ENCODE data around the gene GRAMD2A.

GRAMD2A gene

DNA sequence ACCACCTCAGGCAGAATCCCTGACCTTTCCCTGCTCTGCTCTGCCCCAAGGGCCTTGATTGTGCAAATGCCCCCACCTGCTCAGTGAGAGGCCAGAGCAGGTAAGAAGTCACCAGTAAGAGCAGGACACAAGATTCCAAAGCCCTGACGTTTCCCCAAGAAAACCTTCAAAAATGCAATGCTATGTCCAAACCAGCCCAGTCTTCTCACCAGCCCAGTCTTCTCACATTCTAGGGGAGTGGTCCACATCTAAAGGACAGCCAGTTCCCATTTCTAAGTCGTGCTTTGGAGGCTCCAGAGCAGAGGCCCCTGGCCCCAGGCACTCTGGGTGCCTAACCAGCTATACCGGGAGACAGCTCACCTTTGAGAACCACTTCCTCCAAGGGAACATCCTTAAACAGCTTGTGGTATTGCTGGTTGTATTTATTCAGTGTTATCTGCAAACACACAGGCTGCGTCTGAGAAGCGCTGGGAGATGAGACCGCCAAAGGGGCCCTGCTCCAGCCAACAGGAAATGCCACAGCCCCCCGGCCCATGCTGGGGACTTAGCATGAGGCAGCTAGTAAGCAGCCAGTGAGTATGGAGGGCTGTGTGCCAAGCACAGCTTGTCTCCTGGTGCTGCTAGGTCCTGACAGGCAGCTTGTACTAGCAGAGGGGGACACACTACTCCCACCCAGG lies 29.3 kb downstream of the GRAMD2A start:
- DNase-seq (ENCODE audit: low read depth) = no peak

DNA sequence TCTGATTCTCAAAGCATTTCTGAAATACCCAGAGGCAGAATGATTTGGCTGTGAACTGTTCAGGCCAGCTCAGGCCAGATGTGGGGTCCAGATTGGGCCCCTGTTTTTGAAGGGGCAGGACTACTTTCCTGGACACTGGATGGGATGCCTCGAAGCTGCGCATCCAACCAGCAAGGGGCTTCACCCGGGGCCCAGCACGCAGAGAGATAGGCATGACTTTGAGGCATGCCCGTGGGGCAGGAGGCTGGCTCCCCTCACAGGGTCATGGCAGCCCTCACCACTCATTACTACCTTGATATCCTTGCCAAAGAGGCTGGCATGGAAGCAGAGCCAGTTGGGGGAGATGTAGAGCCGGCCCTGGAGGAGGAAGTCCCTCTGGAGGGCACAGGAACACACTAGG lies 30.1 kb downstream of the GRAMD2A start:
- DNase-seq (ENCODE audit: low read depth) = no peak

DNA sequence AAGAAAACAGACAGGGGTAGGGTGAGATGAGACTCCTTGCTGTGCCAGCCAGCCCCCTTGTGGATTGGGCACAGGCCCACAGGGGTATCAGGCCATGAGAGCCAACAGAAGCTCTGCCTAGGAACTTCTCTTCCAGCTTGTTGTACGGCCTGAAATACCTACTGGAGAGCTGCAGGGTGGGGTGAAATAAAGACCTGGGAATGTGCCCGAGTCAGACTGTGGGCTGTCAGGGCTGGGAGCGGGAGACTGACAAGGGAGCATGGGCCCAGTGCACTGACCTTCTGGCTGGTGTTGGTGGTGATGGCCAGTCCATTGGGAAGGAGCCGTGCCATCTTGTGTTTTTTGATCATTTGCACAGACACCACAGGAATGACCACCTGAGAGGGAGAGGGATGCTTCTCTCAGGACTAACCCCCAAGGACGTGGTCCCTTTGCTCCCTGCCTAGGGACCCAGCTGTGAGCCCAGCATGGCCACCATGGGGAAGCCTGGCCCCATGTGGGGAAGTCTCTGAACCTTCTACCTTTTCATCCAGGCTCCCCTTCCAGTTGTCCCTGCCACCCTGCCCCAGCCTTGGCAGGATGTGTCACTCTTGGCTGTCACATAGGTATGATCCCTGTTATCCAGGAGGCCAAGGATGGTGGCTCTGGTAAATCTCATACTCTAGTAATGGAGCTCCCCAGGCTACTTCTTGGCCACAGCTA lies 30.7 kb downstream of the GRAMD2A start:
- DNase-seq (ENCODE audit: low read depth) = no peak

DNA sequence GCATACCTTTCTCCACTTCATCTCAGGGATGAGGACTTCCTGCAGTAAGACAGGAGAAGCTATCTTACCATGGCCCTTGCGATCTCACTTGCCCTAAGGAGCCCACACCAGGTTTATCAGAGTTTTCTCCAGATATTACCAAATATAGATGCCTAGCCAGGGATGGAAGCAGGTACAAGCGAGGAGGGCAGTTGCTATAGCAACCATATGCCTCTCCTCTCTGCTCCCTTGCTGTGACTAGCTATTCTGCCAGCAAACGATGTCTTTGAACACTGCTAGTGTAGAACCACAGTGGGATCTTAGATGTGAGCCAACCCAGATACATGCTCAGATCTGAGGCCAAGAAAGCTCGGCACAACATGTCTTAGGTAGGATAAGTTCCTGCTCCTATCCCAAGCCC lies 33.9 kb downstream of the GRAMD2A start:
- no peak for DNase-seq (ENCODE audit: low read depth)

DNA sequence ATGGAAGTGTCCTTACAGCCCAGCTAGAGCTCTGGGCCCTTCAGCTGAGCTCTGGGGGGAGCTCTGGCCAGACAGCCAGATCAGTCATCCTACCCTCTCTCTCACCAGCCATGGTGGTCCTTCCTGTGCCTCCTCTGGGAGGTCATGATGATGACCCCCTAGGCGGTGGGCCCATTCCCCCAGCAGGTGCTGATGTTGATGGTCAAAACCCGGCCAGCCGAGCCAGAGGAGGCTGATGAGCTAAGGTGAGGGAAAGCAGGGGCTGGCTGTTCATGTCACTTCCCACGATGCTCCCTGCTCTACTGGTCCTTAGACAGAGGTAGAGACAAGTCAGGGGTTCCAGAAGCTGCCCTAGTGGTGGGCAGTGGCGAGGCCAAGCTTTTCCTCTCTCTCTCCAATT lies 35.0 kb downstream of the GRAMD2A start:
- DNase-seq (ENCODE audit: low read depth) = no peak

DNA sequence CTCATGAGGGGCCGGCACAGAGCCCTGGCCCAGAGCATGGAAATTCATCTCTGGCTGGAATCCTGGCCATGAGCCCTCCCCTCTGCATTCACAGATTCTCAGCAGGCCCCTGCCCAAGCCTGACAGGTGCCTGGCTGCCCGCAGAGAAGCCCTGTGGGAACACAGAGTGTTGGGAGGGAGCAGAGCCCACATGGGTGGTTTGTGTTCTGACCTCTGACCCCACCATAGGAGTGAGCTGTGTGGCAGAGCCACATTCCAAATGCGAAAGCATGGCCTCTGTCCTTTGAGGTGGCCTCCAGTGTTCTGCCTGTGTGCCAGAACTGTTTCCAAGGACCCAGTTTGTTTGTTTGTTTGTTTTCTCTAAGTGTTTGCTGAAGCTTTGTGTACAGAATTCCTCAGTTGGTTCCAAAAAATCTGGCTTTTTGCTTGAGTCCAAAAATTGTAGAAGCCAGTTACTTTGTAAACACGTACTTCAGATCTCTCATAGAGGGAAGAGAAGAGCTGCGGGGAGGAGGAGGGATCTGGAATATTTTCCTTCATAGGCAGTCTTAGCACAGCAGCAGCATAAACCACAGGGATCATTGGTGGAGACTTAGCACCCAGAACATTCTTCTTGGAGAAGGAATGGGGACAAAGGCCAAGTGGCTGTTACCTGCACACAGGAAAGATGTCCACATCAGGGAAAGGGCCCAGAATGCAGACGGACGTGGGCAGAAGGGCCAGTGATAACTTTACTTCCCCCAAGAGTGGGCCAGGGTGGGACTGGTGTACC lies 36.0 kb downstream of the GRAMD2A start:
- no peak for DNase-seq (ENCODE audit: low read depth)

DNA sequence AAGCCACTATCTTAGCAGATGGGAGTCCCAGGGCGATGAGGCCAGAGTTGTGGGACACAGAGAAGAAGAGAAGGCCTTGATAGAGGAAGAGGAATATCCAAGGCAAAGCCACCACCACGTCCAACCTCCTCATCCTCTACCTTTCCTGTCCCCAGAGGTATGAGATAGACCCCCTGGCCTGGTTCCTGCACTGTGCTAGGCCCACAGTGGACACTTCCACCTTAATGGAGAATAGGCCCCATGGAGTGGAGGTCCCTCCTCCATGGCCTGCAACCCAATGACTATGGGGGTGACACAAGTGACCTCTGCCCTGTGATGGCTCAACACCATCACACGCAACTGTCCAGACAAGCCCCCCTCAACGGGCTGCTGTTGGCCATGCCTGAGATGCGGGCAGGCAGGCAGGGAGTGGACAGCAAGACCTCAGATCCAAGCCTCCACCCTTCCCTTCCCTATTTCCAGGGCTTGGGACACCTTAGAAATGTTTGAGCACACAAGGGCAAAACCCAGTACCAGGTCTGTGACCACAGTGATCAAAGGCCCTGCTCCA lies 36.8 kb downstream of the GRAMD2A start:
- DNase-seq (ENCODE audit: low read depth) = no peak

DNA sequence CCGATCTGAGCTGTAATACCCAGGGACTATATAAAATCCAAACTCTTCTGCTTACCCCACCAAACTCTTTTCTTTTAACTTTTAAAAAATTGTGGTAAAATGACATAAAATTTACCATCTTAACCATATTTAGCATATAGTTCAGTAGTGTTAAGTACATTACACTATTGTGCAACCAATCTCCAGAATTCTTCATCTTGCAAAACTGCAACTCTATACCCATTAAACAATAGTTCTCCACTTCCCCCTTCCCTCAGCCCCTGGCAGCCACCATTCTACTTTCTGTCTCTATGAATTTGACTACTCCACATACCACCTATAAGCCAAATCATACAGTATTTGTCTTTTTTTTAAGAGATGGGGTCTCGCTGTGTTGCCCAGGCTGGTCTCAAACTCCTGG lies 40.7 kb downstream of the GRAMD2A start:
- DNase-seq (ENCODE audit: low read depth) = no peak

DNA sequence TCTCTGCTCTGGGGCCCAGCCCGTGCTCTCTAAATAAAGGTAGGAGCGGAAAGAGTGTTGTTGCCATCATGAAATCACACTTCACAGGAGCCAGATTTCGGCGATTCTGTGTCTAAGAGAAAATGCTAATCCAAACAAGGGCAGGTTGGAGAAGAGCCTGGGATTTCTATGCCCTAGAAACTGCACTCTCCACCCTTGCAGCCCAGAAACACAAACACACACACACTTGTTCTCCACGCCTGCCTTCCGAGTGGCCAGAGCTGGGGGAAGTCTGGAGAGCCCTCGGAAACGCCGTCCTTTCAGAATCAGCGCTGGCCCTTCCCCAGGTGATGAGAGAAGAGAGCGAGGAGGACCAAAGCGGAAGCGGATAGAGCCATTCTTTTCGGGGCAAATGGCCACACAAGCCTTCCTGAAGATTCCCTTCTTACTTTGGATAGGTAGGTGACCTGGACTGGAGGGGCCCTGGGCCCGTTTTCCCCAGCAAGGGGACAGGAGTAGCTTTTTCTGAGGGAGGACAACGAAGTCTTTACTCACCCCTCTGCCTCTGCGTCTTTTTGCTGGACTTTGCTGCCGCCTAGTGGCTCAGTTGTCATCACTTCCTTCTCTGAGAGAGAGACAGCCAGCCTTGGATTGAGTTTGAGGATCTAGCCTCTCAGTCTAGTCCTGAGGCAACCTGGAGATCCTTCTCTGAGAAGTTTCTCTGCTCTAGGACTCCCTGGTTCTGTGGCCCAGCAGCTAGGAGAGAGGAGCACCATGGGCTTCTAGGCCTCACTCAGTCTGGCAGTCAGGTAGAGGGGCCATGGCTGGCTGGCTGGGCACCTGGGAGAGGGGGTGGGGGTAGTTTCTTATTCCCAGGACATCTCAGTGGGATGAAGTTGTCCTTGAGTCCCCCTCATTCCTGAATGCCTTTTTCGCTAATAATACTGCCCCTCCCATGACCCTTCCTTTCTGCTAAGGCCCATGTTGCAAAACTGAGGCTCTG lies 41.7 kb downstream of the GRAMD2A start:
- peak; percentile 71 for DNase-seq (ENCODE audit: low read depth)

DNA sequence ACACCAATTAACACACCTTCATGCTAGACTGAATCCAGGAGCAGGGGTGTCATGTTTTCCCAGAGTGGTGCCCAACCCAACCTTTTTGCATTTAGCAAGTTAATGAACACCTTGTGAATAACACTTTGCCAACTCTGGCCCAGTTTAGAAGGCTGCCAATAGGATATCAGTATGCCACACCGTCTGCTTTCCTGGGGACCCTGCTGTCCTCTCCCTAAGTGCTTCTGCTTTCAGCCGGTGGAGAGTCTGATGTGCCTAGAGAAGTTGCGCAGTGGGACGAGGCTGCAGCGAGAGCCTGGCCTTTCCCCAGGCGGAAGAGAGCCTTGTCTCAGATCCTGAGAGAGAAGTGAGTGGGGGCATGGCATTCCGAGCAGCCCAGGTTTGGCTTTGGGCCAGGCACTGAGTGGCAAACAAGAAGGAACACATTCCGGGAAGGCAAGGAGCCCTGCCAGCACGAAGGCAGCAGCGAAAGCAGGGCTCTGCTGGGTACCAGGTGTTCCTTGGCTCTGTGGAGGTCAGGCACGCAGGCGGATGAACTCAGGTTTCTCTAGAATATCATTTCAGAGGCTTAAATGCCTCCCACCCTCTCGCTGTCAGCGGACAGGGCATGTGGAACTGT lies 42.5 kb downstream of the GRAMD2A start:
- DNase-seq (ENCODE audit: low read depth) = no peak

DNA sequence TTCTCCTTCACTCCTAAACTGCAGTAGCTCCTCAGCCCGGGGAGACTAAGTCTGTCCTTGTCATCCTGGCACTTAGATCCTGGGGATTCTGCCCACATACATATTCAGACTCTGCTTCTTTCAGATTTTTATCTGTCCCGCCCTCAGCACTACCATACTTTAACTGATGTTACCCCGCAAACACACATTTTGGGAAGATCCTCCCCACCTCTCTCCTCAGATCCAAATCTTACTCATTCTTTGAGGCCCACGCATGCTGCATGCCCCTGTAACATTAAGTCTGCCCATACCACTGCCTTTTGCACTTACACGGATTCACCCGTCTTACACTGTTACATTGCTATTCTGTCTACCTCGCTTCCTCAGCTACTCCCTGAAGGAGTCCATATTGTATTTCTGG lies 43.3 kb downstream of the GRAMD2A start:
- no peak for DNase-seq (ENCODE audit: low read depth)

DNA sequence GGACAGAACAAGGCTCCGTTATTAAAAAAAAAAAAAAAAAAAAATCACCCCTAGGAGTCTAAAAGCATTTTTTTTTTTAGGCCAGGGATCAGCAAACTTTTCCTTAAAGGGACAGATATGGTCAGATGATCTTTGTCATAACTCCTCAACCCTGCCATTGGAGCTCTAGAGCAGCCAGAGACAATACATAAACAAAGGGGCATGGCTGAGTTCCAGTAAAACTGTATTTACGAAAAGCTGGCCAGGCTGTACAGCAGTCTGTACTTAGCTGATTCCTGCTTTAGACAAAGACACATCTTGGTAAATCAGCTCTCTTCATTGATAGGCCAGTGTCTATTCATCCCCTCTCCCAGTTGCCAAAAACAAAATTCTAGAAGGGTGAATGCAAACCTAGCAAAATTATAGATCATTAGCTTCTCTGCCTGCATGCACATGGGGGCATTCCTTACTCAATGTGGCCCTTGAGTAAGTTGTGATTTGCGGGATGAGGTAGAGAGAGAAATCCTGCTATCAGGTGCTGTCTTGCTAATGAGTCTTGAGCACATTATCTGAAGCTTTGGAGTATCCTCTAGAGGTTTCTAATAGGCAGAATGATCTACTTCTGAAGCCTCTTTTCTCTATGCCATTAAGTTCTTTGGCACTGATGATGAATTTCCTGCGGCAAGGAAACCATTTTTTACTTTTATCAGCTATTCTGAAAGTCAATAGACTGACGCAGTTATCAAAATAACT lies 44.2 kb downstream of the GRAMD2A start:
- DNase-seq (ENCODE audit: low read depth) = no peak

DNA sequence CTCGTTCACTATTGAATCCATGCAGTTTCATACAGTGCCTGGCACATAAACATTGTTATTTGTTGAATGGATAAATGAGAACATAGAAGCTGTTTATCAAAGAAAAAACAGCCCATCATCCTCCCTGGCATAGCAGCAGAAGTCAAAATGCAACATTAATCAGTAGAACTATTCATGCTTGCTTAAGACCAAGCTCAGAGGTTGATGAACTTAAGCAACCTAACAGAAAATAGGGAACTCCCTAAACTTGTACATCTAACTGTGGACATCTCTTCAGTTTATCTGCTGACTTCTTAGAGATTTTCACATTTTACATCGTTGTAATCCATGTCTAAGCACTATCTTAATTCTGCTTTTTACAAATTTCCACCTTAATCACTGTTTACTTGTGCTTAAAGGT lies 50.2 kb downstream of the GRAMD2A start:
- no peak for DNase-seq (ENCODE audit: low read depth)

DNA sequence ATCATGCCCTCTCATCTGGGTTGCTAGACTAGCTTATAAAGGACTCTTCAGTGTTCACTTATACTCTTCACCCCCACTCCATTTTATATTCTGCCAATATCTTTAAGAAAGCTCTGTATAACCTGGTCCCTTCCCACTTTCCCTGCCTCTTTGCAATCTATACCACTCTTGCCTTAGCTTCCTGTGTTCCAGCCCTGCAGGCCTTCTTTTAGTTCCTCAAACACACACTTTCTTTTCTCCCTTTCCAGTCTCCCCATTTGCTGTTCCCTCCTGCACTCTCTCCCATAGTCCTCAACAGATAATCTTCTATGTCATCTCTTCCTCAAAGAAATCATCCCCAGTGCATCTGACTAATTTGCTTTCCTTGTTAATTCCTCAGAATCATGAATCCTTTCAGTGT lies 50.7 kb downstream of the GRAMD2A start:
- no peak for DNase-seq (ENCODE audit: low read depth)

DNA sequence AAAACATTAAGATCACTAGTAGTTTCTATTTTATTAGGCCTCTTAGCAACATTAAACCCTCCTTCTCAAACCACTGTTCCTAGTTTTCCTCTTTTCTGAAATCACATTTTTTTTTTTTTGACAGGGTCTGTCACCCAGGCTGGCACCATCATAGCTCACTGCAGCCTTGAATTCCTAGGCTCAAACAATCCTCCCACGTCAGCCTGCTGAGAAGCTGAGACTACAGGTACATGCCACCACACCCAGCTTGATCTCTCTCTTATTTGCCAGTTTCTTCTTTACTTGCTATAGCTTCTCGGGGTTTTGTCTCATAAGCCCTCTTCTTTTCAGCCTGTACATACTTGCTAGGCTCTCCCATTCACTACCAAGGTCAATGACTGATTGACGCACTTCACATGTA lies 51.4 kb downstream of the GRAMD2A start:
- DNase-seq (ENCODE audit: low read depth) = no peak

DNA sequence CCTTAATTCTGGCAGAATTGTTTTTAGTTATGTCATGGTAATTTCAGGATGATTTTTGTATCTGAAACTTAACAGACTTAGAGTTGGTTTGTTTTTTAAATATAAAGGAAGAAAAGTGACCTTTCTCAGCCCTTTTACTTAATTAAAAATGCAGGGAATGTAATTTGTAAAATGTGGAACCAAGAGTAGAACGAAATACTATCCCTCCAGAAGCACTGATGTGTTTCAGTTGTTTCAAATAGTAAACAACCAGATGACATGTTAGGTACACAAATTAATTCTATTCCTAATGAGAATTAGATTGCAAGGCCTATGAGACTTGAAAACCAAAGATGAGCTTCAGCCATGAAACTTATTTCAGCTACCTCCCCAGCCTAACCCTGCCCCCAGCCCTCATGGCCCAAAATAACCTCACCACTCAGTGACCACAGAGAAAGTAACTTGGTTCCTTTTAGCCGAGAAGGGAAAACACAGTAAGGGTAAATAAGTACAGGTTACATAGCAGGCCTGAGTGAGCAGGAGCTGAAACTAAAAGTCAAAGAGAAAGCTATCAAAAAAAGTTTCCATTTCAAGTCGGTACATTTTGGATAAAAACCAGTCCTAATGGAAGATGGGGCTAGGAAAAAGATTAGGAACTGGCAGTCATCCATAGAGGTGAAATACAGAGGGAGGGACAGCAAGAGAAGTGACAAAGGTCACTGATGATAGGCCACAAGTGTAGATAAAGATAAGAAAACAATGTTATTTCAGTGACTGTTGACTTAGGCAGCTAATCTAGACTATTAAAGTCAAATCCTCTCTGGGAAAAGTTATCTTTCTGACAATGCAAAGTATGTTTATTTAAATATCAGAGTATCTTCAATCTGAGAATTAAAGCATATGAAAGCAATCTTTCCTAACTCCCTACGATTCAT lies 56.2 kb downstream of the GRAMD2A start:
- no peak for DNase-seq (ENCODE audit: low read depth)

DNA sequence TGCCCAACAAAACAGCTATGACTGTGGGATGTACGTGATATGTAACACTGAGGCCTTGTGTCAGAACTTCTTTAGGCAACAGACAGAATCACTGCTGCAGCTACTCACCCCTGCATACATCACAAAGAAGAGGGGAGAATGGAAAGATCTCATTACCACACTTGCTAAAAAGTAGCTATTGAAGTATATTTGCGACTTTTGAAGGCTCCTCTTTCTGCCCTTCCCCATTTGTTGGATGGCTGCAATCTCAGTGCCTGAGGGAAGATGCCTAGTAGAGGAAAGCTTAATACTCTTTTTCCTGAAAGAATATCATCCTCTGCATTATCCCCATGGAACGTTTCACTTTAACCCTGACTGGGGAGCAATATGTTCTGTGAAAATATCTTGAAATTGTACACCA lies 57.5 kb downstream of the GRAMD2A start:
- DNase-seq (ENCODE audit: low read depth) = no peak

DNA sequence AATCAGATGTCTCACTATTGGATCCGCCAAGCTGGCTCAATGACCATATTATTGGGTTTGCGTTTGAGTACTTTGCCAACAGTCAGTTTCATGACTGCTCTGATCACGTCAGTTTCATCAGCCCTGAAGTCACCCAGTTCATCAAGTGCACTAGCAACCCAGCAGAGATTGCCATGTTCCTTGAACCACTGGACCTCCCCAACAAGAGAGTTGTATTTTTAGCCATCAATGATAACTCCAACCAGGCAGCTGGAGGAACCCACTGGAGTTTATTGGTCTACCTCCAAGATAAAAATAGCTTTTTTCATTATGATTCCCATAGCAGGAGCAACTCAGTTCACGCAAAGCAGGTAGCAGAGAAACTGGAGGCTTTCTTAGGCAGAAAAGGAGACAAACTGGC lies 57.9 kb downstream of the GRAMD2A start:
- no peak for DNase-seq (ENCODE audit: low read depth)

All from T follicular helper cell (primary cell).